Stomach (tissue), 9 donors: ENCODE data around the gene NR2F1-AS1. TPM values are rescaled to one million over a fixed set of nuclear protein-coding genes. Genes with fewer than 3 reads are reported as not detected.

Experiments
- DNase-seq, 2 donors: peaks; one replicate each; pipeline versions ENCODE4 v3.0.0 to v3.0.0-alpha.2; 2013 to 2019
- H3K27ac ChIP-seq, 5 donors: fragments of 200-600 bp in 4 of 5; sonication (generic) in 4 of 5; one replicate each; pipeline ENCODE4 v1.5.1; 2013 to 2019; ENCODE audit warnings: mild to moderate bottlenecking in 1 of 5, moderate library complexity in 1 of 5
- H3K27me3 ChIP-seq, 3 donors: fragments of 200-600 bp; sonication (generic); one replicate each; pipeline ENCODE4 v1.5.1; 2017 to 2019; ENCODE audit warnings: mixed run types in 1 of 3
- H3K36me3 ChIP-seq, 4 donors: fragments of 200-600 bp; sonication (generic); 1 replicate in 3 of 4; 2 replicates in 1 of 4; pipeline ENCODE4 v1.5.1; 2016 to 2019
- H3K4me1 ChIP-seq, 4 donors: fragments of 200-600 bp; sonication (generic); one replicate each; pipeline ENCODE4 v1.5.1; 2016 to 2019
- H3K4me3 ChIP-seq, 4 donors: fragments of 200-600 bp; sonication (generic) in 3 of 4; one replicate each; pipeline ENCODE4 v1.5.1; 2016 to 2019; ENCODE audit warnings: mild to moderate bottlenecking in 1 of 4
- H3K9me3 ChIP-seq, 4 donors: fragments of 200-600 bp; sonication (generic); one replicate each; pipeline ENCODE4 v1.5.1; 2016 to 2019
- CTCF ChIP-seq, 7 experiments: fragments of 450-650 bp in 4 of 7; fragments of 200-600 bp in 3 of 7; sonication (generic) in 3 of 7; IDR thresholded peaks; one replicate each; pipeline ENCODE4 v1.5.1; 2016 to 2019; ENCODE audit warnings: antibody characterized with exemption in 7 of 7, control low read depth in 2 of 7, mild to moderate bottlenecking in 1 of 7
- EP300 ChIP-seq: sonication (generic); formaldehyde crosslinking; IDR thresholded peaks from one replicate; pipeline ENCODE4 v1.6.1; 2017; ENCODE audit warnings: antibody characterized with exemption
- POLR2A ChIP-seq, 4 donors: fragments of 450-650 bp; IDR thresholded peaks; one replicate each; pipeline ENCODE4 v1.6.1; 2016; ENCODE audit warnings: antibody characterized with exemption in 4 of 4, control low read depth in 2 of 4, mild to moderate bottlenecking in 1 of 4, moderate library complexity in 1 of 4
- POLR2AphosphoS5 ChIP-seq, 3 donors: sonication (generic); formaldehyde crosslinking; IDR thresholded peaks; one replicate each; pipeline ENCODE4 v1.6.1; 2016; ENCODE audit warnings: antibody characterized with exemption in 3 of 3
- WGBS, 5 donors: extraction: QIAGEN DNeasy Blood & Tissue Kit in 3 of 5; methylation state at CpG; one replicate each; pipeline versions ENCODE4 v1.1.5 to v1.1.7; 2013 to 2018; 5-methylcytosine and 5-hydroxymethylcytosine counted together
- intact Hi-C: fragments of 100-400 bp; cut with DNase I; formaldehyde crosslinking; loops from one replicate; pipeline ENCODE4 v1.15.1; 2023; ENCODE audit warnings: low total_unique reads
- polyA plus RNA-seq, 3 donors: library from polyadenylated mRNA; stranded (reverse); fragments of 200-250 nt; gene quantifications; one replicate each; pipeline ENCODE4 v1.2.3, GENCODE V29; 2013
- total RNA-seq, 5 donors: library from RNA; depleted of rRNA; stranded (reverse); fragments of >200 nt; gene quantifications; one replicate each; pipeline versions ENCODE4 v1.1.0 to v1.2.3, GENCODE V29; 2014 to 2016
- donor health status: healthy with polysubstance abuse.
- donor health status: Bipolar disorder and iron deficiency.
- donor health status: healthy.

NR2F1-AS1 gene
- total and polyA plus RNA-seq, 8 donors = 4.3 to 40.8 (median 14.2) TPM

- 50 to 65% (median 58%) methylated on average over 6 of the region's 6 CpGs for WGBS, 5 donors
- Histone ChIP-seq H3K4me3 (no peak overlapping the region), H3K27ac (peak overlapping the region in 3 of 5 donors; percentile 63 to 91 (median 88)), H3K4me1 (peaks cover 20 to 74% (median 42%) of the 10 kb centered on the region in 4 donors), H3K36me3 (no peaks in the 10 kb centered on the region), H3K9me3 (peaks cover 0 to 3% (median 0%) of the 10 kb centered on the region in 4 donors), H3K27me3 (peaks cover 0 to 98% (median 65%) of the 10 kb centered on the region in 3 donors)
- DNase-seq = no peak
- intact Hi-C loops = no loop called here
- TF ChIP-seq POLR2A (IDR thresholded peaks at IDR 0.05) = no peak
- TF ChIP-seq EP300 = no peak
- no peak for TF ChIP-seq CTCF (IDR thresholded peaks at IDR 0.05)
- TF ChIP-seq POLR2AphosphoS5 (IDR thresholded peaks at IDR 0.05) = no peak
Measured at GRCh38 chr5:93575461-93576414, 5.3 kb downstream of the NR2F1-AS1 start.

GRCh38 chr5:93574491-93575305 lies 6.3 kb downstream of the NR2F1-AS1 start:
- WGBS, 5 donors = 17 to 39% (median 36%) methylated on average over 12 of the region's 12 CpGs

GRCh38 chr5:93573354-93574351 lies 7.4 kb downstream of the NR2F1-AS1 start:
- Histone ChIP-seq H3K27me3 (peaks cover 0 to 98% (median 54%) of the 10 kb centered on the region in 3 donors), H3K4me1 (peaks cover 8 to 66% (median 34%) of the 10 kb centered on the region in 4 donors), H3K27ac (peak overlapping the region in 4 of 5 donors; percentile 38 to 91 (median 76)), H3K9me3 (peaks cover 0 to 8% (median 0%) of the 10 kb centered on the region in 4 donors), H3K36me3 (no peaks in the 10 kb centered on the region), H3K4me3 (peak overlapping the region in 2 of 4 donors; percentile 5 to 25)
- TF ChIP-seq POLR2AphosphoS5 (IDR thresholded peaks at IDR 0.05) (no peak), EP300 (no peak), POLR2A (IDR thresholded peaks at IDR 0.05) (no peak)
- intact Hi-C loops = no loop called here
- no peak for DNase-seq
- 35 to 54% (median 42%) methylated on average over 32 of the region's 32 CpGs for WGBS, 5 donors

More at GRCh38 chr5:93574491-93575305, 6.3 kb downstream of the NR2F1-AS1 start:
- H3K27me3 ChIP-seq = peaks cover 0 to 98% (median 65%) of the 10 kb centered on the region in 3 donors
- DNase-seq = peak in 1 of 2 donors; percentile 64
- H3K27ac ChIP-seq = peak overlapping the region in 4 of 5 donors; percentile 38 to 91 (median 76)
- intact Hi-C loops = no loop called here
- H3K4me3 ChIP-seq = peak overlapping the region in 2 of 4 donors; percentile 7 to 17
- H3K4me1 ChIP-seq = peaks cover 12 to 74% (median 37%) of the 10 kb centered on the region in 4 donors
- TF ChIP-seq EP300 = no peak
- no peak for TF ChIP-seq POLR2AphosphoS5 (IDR thresholded peaks at IDR 0.05)
- no peak for TF ChIP-seq POLR2A (IDR thresholded peaks at IDR 0.05)
- no peak for TF ChIP-seq CTCF (IDR thresholded peaks at IDR 0.05)
- no peaks in the 10 kb centered on the region for H3K36me3 ChIP-seq
- H3K9me3 ChIP-seq = peaks cover 0 to 8% (median 0%) of the 10 kb centered on the region in 4 donors
